Calu3 (cell line): ENCODE measurements around the gene SLC12A4. TPM values are rescaled to one million over a fixed set of nuclear protein-coding genes. Genes with fewer than 3 reads are reported as not detected.

ENCODE experiments used
- BruUV-seq: library from RNA; stranded (reverse); fragments of 400-500 nt; replicated peaks from 2 replicates; lab custom pipeline; 2021; lab: Mats Ljungman, UMichigan
- CTCF ChIA-PET: fragments of 300-600 bp; sonication (Branson Sonifier 250); formaldehyde crosslinking; loops from one replicate; lab custom pipeline; 2022; ENCODE audit warnings: antibody characterized with exemption; lab: Charles Lee
- DNase-seq: peaks from one replicate; pipeline ENCODE4 v3.0.0; 2022
- H3K27ac Mint-ChIP-seq: one replicate; pipeline ENCODE4 v1.8.0; 2022; ENCODE audit warnings: mixed read lengths; ENCODE audit not compliant: unreplicated experiment
- H3K27me3 Mint-ChIP-seq: one replicate; pipeline ENCODE4 v1.8.0; 2022; ENCODE audit warnings: mixed read lengths; ENCODE audit not compliant: unreplicated experiment
- H3K36me3 Mint-ChIP-seq: one replicate; pipeline ENCODE4 v1.8.0; 2022; ENCODE audit warnings: mild to moderate bottlenecking, moderate library complexity, mixed read lengths; ENCODE audit not compliant: insufficient read depth, unreplicated experiment
- H3K4me1 Mint-ChIP-seq: one replicate; pipeline ENCODE4 v1.8.0; 2022; ENCODE audit warnings: mild to moderate bottlenecking, low read depth, mixed read lengths; ENCODE audit not compliant: unreplicated experiment
- H3K4me3 Mint-ChIP-seq: one replicate; pipeline ENCODE4 v1.8.0; 2022; ENCODE audit warnings: mild to moderate bottlenecking, low read depth, moderate library complexity, mixed read lengths; ENCODE audit not compliant: unreplicated experiment
- H3K9me3 Mint-ChIP-seq: one replicate; pipeline ENCODE4 v1.8.0; 2022; ENCODE audit warnings: low read depth, mixed read lengths; ENCODE audit not compliant: unreplicated experiment
- intact Hi-C: fragments of 100-400 bp; cut with micrococcal nuclease; formaldehyde crosslinking; loops from one replicate; pipeline ENCODE4 v1.10.0; 2022; ENCODE audit not compliant: unreplicated experiment
- total RNA-seq: library from RNA; stranded (reverse); gene quantifications from 2 replicates; pipeline ENCODE4 v1.2.3, GENCODE V29; 2022
- TF ChIP-seq, protein P1 (sequence below): fragments of 200-600 bp; IDR thresholded peaks from one replicate; pipeline ENCODE4 v1.8.0; 2022; ENCODE audit warnings: antibody characterized with exemption; ENCODE audit not compliant: unreplicated experiment

SLC12A4 gene
- total RNA-seq, 1 experiment from 2014 or later: 38.0 TPM

DNA sequence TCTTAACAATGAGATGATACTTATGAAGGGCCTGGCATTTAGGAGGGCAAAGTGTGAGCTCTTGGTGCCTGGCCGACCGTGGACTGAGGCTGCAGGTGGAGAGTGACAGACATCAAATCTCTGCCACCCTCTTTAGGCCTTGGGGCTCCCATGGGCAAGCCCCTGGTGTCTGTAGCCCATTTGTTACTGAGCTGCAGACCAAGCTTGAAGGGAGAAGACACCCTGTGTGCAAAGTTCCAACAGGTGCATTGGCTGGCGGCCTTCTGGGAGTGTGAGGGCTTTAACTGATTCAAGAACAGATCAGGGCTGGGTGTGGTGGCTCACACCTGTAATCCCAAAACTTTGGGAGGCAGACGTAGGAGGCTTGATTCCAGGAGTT, 36.0 kb downstream of the SLC12A4 start:
- TF ChIP-seq, protein P1, sequence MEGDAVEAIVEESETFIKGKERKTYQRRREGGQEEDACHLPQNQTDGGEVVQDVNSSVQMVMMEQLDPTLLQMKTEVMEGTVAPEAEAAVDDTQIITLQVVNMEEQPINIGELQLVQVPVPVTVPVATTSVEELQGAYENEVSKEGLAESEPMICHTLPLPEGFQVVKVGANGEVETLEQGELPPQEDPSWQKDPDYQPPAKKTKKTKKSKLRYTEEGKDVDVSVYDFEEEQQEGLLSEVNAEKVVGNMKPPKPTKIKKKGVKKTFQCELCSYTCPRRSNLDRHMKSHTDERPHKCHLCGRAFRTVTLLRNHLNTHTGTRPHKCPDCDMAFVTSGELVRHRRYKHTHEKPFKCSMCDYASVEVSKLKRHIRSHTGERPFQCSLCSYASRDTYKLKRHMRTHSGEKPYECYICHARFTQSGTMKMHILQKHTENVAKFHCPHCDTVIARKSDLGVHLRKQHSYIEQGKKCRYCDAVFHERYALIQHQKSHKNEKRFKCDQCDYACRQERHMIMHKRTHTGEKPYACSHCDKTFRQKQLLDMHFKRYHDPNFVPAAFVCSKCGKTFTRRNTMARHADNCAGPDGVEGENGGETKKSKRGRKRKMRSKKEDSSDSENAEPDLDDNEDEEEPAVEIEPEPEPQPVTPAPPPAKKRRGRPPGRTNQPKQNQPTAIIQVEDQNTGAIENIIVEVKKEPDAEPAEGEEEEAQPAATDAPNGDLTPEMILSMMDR: no peak
- peaks cover 77% of the 10 kb centered on the region for H3K36me3 Mint-ChIP-seq
- H3K27ac Mint-ChIP-seq: no peak overlapping the region
- CTCF ChIA-PET: interaction anchor here (0.8 kb wide), 1 partner anchor 10 kb away, joined by 3 read pairs; no protein-coding TSS in a partner anchor
- H3K9me3 Mint-ChIP-seq: no peaks in the 10 kb centered on the region
- DNase-seq: no peak
- intact Hi-C loops: no loop called here
- no TSS peak for BruUV-seq
- no peak overlapping the region for H3K4me3 Mint-ChIP-seq
- no peaks in the 10 kb centered on the region for H3K27me3 Mint-ChIP-seq
- H3K4me1 Mint-ChIP-seq: peaks cover 23% of the 10 kb centered on the region

DNA sequence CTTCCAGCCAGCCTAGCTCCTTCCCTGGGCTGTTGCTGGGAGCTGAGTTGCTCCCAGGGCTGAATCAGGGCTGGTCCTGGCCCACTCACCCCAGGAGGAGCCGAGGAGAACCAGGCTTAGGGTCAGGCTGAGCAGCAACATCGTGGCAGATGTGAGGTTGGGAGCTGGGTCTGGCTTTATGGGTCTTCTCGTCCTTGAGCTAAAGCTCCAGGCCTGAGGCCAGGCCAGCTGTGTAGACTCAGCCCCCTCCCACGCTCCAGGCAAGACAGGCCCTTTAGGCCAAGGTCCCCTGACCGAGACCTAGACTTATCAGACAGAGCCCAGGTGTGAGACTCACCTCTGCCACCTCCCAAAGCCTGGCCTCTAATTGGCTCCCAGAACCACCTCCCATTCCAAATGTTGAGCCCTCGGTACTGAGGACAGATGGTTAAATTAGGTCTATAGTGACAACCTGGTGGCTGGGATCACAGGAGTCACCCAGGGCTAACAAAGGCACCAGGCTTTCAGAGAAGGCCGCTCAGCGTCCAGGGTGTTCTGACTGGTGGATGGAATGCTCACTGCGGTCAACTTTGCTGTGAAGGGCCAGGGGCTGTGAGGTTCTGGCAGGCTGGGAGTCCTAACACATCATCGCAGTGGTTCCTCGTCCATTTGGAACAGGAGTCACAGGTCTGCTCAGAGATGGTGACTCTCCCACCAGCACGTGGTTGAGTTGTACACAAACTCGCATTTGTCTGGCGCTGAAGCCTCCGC, 36.5 kb downstream of the SLC12A4 start, which contains the start of gene CTRL:
Gene CTRL, minus strand, starts transcription at position 151 of the 750 bp plus-strand sequence. Its CDS starts 10 bp downstream, at position 141.
- Mint-ChIP-seq H3K9me3 (no peaks in the 10 kb centered on the region), H3K4me1 (peaks cover 17% of the 10 kb centered on the region), H3K27ac (no peak within 1 kb of the TSS), H3K36me3 (peaks cover 73% of the 10 kb centered on the region), H3K27me3 (no peaks in the 10 kb centered on the region), H3K4me3 (no peak within 1 kb of the TSS)
- TF ChIP-seq, protein P1: no peak
- CTCF ChIA-PET: no interaction called here
- intact Hi-C loops: no loop called here
- no TSS peak for BruUV-seq
- DNase-seq: no peak

DNA sequence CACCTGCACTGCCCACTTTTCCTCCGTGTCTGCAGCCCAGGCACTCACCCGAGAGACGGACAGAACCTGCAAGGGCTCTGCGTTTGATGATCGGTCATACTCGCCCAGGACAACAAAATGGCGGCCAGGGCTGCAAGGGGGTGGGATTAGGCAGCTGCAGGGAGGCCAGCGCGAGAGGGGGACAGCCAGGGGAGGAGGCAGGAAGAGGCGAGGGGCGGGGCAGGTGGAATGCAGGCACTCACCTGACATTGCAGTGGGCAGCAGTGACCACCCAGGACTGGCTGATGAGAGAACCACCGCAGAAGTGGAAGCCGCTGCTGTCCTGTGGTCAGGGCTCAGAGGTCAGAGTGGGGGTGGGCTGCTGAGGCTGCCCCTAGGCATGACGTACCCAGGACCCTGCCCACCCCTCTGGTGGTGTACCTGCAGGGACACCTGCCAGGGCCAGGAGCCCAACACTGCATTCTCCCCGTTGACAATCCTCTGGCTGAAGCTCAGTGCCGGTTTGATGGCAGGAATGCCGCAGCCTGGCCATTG, 37.7 kb downstream of the SLC12A4 start:
- H3K27me3 Mint-ChIP-seq: no peaks in the 10 kb centered on the region
- no peak overlapping the region for H3K4me3 Mint-ChIP-seq
- TF ChIP-seq, protein P1: no peak
- no peaks in the 10 kb centered on the region for H3K9me3 Mint-ChIP-seq
- peaks cover 14% of the 10 kb centered on the region for H3K4me1 Mint-ChIP-seq
- intact Hi-C loops: no loop called here
- H3K36me3 Mint-ChIP-seq: peaks cover 61% of the 10 kb centered on the region
- H3K27ac Mint-ChIP-seq: no peak overlapping the region
- no TSS peak for BruUV-seq
- CTCF ChIA-PET: interaction anchor here (0.6 kb wide), 2 partner anchors 36 to 114 kb away, joined by 3 read pairs; no protein-coding TSS in a partner anchor
- no peak for DNase-seq

DNA sequence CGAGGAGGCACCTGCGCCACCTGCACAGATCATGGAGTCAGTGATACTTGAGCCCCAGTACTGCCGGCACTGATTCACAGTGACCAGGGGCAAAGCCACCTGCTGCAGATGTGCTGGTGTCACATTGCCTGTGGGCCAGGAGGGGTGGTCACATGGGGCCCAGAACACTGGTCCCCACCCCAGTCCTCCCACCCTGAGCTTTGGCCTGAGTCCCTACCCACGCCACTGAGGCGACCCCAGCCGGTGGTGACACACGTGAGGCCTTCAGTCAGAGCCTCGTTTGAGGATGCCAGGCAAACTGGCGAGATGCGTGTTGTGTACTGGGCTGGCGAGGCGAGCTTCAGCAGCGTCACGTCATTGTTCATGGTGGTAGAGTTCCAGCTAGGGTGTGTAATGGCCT, 38.2 kb downstream of the SLC12A4 start:
- intact Hi-C loops: no loop called here
- Mint-ChIP-seq H3K4me3 (no peak overlapping the region), H3K9me3 (no peaks in the 10 kb centered on the region)

More for the DNA sequence above, 38.2 kb downstream of the SLC12A4 start:
- CTCF ChIA-PET: interaction anchor here (0.6 kb wide), 2 partner anchors 36 to 113 kb away, joined by 3 read pairs; no protein-coding TSS in a partner anchor
- TF ChIP-seq, protein P1: no peak
- Mint-ChIP-seq H3K36me3 (peaks cover 56% of the 10 kb centered on the region), H3K4me1 (peaks cover 11% of the 10 kb centered on the region), H3K27me3 (no peaks in the 10 kb centered on the region), H3K27ac (no peak overlapping the region)
- no peak for DNase-seq
- no TSS peak for BruUV-seq
